IPS-NIHi7 (cell line): ENCODE data around the gene GPC1.
"Not testable (repeated sequence)": the region's sequence is repeated elsewhere in the genome, so short reads cannot be mapped to it uniquely, and the experiment has no call there.

Experiments used
- DNase-seq: peaks from one replicate; pipeline ENCODE4 v3.0.0; 2012; ENCODE audit warnings: mixed read lengths; ENCODE audit errors: extremely low spot score

Gene GPC1

DNA sequence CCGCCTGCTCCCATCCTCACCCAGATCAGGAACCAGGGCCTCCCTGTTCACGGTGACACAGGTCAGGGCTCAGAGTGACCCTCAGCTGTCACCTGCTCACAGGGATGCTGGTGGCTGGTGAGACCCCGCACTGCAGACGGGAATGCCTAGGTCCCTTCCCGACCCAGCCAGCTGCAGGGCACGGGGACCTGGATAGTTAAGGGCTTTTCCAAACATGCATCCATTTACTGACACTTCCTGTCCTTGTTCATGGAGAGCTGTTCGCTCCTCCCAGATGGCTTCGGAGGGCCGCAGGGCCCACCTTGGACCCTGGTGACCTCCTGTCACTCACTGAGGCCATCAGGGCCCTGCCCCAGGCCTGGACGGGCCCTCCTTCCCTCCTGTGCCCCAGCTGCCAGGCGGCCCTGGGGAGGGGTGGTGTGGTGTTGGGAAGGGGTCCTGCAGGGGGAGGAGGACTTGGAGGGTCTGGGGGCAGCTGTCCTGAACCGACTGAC is 31.7 kb downstream of the GPC1 start:
- peak; percentile 2 for DNase-seq

DNA sequence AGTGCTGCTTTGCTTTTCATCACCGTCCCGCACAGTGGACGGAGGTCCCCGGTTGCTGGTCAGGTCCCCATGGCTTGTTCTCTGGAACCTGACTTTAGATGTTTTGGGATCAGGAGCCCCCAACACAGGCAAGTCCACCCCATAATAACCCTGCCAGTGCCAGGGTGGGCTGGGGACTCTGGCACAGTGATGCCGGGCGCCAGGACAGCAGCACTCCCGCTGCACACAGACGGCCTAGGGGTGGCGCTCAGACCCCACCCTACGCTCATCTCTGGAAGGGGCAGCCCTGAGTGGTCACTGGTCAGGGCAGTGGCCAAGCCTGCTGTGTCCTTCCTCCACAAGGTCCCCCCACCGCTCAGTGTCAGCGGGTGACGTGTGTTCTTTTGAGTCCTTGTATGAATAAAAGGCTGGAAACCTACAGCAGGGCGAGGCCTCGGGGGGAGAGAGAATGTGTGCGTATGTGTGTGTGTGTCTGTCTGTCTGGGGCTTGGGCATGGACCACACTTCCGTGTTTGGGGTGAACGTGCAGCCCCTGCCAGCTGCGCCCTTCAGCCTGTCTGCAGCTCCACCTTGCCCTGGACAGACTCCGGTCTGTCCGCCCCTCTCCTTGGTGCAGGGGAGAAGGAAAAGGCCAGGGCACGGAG is 32.3 kb downstream of the GPC1 start:
- peak; percentile 20 for DNase-seq

DNA sequence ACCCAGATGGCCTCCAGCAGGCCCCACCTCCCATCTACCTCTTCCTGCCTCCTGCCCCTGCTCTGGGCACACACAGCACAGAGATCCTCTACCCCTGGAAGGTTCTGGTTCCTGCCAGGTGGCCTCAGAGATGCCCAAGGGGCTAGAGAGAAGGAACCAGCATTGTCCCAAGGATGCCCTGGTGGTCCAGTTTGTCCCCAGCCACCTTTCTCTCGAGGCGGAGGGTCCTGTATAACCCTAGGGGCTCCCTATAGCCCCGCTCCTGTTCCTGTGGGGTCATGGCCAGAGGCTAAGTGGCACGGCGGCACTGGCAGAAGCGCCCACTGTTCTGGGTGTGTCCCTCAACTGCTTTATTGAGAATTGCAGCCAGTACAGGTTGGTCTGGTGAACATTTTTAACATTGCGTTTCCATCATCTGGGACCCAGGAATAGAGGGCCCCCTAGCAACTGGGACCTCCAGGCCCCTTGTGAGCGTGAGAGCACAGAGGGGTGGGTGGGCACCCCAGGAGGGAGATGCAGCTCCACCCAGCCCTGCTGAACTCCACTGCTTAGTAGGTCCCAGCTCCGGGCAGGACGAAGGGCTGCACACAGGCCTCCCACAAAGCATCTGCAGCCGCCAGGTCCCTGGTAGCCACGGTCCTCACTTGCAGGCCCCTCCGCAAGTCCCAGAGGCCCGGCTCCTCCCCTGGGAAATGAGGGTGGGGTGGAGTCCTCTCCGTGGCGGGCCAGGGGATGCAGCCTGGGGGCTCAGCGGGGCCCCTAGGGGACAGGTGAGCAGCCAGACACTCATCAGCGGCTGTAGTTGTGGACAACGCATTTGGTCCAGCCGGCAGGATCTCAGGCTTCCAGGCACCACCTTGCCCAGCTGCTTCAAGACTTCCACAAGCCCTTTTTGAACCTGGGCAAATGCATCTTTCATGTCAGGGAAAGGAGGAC is 33.1 kb downstream of the GPC1 start:
- peak; percentile 9 for DNase-seq

DNA sequence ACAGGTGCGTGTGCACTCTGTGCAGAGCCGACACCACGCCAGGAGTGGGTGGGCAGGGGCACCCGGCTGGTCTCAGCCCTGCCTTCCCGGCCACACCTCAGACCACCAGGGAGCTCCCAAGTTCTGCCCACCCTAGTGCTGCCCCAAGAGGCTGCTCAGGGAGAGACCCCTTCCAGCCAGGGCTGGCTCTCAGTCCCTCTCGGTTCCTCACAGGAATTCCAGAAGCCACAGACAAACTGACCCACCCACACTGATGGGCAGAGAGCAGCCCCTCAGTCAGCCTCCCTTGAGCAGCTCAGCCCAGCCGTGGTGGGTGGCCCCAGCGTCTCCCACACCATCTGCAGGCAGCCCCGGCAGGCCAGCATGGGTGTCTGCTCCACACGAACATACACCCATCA is 33.8 kb downstream of the GPC1 start:
- DNase-seq, result peak; percentile 32

DNA sequence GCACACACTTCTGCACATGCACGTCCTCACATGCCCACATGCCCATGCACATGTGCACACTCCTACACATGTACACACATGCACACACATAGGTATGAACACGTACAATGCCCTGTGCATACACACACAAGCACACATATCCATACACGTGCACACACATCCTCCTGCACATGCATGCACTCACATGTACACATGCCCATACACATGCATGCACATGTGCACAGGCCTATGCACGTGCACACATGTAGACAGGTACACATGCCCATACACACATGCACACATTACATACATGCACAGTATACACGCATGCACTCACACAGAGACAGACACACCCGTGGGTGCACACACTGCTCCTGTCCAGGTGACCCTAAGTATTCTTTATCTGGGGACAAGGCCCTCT is 34.3 kb downstream of the GPC1 start:
- DNase-seq, result no peak

DNA sequence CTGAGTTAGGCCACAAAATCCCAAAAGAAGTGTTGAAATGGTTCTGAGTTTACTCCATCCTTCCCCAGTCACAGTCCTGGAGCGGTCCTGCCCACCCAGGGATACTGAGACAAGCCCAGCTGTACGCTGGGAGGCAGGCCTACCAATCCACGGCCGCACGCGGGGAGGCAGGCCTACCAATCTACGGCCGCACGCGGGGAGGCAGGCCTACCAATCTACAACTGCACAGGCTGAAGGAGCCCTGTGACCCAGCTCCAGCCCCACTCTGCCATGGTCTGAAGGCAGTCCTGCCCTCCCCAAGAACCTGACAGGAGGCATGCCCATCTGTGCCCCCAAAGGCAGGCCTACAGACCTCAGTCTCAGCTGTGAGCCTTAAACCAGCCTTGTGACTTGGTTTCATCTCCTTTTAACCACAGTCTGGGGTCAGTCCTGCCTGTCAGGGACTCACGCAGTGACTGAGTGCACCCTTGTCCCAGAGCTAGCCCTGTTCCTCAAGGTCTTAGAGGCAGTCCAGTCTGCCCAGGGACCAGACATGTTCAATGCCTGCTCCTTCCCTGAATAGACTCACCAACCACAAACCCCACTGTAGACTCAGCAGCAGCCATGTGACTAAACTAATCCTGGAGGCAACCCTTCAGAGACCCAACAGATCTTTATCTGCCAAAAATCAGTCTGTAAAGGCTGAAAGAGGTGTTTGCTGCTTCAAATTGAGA is 36.8 kb downstream of the GPC1 start:
- peak; percentile 5 for DNase-seq

DNA sequence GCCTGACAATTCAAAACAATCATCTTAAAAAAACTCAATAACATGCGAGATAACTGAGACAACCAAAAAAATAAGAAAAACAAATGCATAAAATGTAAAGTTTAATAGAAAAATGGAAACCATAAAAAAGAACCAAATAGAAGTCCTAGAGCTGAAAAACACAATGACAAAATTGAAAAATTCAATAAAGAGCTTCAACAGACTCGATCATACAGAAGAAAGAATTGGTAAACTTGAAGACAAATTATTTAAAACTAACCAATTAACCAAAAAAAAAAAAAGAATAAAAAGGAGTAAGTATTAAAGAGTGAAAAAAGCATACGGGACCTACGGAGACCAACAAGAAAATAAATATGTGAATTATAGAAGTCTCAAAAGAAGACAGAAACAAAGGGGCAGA is 37.7 kb downstream of the GPC1 start:
- no peak for DNase-seq

DNA sequence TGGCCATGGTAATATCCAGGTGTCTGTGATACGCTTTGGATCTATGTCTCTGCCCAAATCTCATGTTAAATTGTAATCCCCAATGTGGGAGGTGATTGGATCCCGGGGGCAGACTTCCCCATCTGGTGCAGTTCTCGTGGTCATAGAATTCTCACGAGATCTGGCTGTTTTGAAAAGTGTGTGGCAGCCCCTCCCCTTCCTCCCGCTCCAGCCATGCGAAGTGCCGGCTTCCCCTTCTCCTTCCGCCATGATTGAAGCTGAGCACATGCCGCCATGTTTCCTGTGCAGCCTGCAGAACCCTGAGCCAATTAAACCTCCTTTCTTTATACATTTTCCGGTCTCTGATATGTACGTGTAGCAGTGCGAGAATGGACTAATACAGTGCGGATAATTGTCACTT is 42.5 kb downstream of the GPC1 start:
- peak; percentile 3 for DNase-seq

DNA sequence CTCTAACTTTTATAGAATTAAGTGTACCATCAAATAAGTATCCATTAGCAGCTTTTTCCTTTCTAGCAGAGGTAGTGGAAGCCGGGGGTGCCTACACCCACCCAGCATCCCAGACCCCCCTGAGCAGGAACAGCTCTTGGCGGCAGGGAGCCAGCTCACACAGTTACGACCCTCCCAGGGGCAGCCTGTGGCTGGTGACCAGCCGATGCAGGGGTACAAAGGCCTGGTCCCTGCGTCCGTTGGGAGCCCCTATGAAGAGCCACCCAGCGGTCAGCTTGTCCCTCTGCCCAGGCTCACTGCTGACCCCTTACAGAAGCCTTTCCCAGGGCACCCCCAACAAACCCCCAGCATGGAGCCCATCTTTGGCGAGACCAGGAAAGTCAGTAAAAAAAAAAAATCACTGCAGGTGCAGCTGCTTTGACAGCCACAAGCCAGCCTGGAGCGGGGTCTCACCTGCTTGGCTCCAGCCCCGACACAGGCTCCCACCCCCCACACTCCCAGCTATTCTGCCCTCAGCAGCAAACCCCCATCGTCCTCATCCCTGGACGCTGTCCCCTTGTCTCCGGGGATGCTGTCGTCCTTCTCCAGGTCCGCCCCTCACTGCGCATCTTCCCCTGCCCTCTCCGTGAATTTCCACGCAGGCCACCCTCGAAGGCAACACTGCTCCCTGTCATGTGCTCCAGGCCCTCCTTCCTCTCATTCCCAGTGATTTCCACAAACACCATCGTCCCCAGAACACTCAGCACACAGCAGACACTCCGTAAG is 43.1 kb downstream of the GPC1 start:
- DNase-seq, result peak; percentile 2

DNA sequence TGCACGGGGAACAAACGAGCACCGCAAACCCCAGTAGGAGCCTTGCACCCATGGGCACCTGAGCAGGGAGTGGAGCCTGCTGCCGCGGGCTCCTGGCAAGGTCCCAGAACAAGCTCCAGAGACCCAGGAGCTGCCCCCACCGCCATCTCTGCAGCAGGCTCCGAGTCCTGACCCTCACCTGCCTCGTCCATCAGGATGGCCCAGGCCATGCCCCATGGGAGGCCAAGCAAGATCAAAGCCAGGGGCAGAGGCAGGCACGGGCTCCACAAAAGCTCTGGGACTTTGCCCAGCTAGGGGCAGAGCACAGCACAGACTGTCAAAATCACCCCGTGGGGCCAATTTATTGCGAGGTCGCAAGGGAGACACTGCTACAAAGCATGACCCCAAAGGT is 43.6 kb downstream of the GPC1 start:
- DNase-seq, result peak; percentile 4

DNA sequence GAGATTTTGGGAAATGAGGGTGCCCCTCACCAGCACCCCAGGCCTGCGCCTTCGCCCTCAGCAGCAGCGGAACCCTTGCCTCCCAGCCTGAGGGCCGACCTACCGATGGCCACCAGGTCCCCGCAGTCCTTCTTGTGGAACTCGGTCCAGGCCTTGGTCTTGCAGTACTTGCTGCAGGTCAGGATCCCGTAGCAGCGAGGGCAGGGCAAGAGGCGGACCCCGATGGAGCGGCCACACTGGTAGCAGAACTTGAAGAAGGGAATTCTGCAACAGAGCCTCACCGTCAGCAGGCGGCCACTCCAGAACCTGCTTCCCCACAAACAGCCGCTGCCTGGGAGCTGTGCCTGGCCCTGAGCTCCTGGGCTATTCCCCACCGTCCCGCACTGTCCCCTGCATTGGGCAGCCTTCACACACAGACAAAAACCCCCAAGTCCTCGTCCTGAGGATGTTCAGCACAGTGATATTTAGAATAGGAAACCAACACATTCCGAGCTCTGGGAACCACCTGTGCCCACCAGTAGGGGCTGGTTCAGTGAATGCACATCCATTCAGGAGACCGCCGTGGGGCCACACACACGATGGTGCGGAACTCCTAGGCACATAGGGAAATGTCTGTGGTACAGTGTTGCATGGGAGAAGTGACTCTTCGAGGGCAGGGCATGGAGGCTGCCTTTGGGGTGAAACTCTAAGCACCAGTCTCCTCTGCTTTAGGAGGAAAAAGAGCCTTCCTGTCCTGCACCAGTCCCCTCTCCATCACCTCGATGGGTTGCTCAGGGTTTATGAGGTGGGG is 45.6 kb downstream of the GPC1 start:
- peak; percentile 4 for DNase-seq

DNA sequence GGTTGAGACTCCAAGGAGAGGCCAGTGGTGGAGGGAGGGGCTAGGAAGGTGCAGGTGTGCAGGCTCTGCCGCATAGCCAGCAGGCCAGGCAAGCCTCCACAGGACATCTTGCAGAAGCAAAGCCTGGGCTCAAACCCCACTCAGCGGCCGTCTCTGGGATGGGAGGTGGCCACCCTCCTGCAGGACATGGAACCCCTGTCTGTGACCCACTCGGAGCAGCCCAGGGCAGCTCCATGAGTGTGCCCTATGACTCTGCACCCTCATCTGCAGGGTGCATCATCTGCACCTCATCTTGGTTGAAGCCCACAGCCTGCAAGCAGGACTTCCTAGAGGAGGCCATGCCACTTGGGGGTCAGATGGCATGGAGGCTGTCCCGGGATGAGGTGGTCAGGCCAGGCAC is 46.3 kb downstream of the GPC1 start:
- peak; percentile 0 for DNase-seq

DNA sequence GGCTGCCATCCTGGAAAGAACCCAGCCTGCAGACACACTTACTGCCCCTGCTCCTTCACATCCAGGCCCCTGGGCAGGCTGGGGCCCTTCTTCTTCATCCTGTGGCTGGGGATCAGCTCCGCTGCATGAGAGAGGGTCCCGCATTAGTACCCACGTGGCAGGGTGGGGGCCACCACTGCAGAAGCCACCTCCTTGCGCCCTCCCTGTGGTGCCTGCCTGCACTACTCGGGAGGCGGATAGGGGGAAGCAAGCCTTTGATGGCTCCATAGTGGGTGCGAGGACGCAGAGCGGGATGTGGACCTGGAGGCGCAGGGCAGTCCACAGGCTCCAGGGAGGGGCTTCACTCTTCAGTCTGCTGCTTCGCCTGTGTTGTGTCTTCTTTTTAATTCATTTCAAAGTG is 46.7 kb downstream of the GPC1 start:
- DNase-seq, result peak; percentile 4

DNA sequence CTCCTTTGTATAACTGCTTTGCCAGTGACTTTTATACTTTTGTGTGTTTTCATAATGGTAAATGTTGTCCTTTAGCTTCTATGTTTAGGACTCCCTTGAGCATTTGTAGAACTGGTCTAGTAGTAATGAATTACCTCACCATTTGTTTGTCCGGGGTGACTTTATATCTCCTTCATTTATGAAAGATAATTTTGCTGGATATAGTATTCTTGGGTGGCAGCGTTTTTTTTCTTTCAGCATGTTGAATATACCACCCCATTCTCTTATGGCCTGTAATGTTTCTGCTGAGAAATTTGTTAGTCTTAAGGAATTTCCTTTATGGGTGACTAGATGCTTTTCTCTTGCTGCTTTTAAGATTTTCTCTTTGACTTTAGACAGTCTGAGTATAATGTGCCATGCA is 56.0 kb downstream of the GPC1 start:
- no peak for DNase-seq

DNA sequence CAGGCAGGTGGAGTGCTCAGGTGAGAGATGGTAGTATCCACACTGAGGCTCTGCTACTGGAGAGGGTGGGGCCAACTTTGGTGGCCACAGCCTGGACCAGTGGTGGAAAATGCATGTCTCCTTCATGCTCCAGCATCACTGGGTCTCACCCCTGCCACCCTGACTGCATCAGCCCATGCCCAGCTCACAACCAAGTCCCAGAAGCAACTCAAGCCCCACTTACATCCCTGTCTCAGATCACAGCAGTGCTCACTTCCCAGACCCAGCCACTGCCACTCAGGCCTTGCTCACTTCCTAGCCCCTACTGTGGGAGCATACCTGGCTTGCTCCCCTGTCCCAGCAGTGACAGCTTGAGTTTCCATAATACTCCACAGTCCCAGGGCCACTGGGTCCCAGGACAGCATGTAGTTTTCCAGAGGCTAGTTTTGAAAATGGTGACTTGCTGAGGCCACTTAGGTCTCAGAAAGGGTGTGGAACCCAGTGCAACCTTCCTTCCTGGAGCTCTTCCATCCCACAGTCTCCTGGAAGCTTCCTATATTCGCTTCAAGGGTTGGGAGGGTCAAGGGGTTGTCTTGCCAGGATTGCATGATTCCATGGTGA is 58.8 kb downstream of the GPC1 start:
- DNase-seq, result no peak

DNA sequence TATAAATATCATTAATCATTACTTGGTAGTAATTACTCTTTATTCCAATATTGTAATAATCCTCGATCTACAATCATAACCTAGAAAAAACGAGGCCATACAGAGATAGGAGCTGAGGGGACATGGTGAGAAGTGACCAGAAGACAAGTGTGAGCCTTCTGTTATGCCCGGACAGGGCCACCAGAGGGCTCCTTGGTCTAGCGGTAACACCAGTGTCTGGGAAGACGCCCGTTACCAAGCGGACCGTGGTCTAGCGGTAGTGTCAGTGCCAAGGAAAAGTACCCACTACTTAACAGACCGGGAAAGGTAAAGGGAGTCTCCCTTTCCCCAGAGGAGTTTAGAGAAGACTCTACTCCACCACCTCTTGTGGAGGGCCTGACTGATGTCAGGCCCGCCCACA is 59.5 kb downstream of the GPC1 start:
- DNase-seq, result not testable (repeated sequence)

DNA sequence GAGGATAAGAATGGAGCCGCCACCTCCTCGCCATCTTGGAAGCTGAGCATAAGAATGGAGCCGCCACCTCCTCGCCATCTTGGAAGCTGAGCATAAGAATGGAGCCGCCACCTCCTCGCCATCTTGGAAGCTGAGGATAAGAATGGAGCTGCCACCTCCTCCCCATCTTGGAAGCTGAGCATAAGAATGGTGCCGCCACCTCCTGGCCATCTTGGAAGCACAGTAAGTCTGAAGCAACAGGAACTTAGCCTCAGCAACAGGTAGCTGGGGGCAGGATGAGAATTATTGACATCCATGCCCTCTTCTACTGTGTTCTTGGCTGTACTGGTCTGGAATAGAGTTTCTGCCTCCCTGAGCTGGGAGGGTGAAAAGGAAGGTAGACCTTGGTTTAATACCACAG is 61.6 kb downstream of the GPC1 start:
- DNase-seq, result peak; percentile 72

DNA sequence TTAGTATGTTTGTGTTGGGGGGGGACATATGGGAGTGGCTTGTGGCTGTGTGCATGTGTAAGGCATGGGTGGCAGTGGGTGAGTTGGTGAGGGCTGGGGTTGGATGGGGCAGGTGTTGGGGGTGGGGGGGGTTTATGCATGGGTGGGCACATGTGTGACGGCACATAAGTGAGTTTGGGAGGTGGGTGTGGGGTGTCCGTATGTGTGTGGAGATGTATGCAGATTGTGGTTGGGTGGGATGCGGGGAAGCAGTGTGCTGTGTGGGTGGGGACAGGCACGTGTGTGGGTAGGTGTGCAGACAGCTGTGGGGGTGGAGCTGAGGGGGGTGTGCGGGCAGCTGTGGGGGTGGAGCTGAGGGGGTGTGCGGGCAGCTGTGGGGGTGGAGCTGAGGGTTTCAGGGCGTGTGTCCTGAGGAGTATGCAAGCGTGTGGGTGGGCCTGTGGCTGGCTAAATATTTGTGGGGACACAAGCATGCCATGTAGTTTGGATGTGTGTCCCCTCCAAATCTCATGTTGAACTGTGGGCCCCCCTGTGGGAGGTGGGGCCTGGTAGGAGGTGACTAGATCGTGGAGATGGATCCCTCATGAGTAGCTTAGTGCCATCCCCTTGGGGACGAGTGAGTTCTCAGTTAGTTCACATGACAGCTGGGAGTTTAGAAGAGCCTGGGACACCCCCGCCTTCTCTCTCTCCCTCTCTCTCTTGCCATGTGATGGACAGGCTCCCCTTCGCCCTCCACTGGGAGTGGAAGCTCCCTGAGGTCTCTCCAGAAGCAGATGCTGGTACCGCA is 62.9 kb downstream of the GPC1 start:
- no peak for DNase-seq

DNA sequence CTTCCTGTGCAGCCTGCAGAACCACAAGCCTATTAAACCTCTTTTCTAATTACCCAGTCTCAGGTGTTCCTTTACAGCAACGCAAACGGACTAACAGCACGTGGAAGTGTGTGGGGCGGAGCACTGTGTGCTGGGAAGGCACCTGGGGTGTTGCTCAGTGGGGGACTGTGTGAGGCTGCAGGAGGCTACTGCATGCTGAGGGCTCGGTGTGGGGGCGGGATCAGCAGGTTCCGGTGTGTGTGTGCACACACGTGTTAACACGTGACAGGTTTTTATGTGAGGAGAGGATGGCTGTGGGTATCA is 63.4 kb downstream of the GPC1 start:
- peak; percentile 4 for DNase-seq
